ENCODE results near the gene PTAR1.

Gene PTAR1

GRCh38 chr9:69689991-69690538 is 69.7 kb downstream of the PTAR1 start:
- no peak overlapping the region for H3K27ac ChIP-seq
- TF ChIP-seq, protein P1, sequence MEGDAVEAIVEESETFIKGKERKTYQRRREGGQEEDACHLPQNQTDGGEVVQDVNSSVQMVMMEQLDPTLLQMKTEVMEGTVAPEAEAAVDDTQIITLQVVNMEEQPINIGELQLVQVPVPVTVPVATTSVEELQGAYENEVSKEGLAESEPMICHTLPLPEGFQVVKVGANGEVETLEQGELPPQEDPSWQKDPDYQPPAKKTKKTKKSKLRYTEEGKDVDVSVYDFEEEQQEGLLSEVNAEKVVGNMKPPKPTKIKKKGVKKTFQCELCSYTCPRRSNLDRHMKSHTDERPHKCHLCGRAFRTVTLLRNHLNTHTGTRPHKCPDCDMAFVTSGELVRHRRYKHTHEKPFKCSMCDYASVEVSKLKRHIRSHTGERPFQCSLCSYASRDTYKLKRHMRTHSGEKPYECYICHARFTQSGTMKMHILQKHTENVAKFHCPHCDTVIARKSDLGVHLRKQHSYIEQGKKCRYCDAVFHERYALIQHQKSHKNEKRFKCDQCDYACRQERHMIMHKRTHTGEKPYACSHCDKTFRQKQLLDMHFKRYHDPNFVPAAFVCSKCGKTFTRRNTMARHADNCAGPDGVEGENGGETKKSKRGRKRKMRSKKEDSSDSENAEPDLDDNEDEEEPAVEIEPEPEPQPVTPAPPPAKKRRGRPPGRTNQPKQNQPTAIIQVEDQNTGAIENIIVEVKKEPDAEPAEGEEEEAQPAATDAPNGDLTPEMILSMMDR (IDR thresholded peaks at IDR 0.05): no peak
- TF ChIP-seq ZFX (IDR thresholded peaks at IDR 0.05; ENCODE audit: borderline replicate concordance): no peak

DNA sequence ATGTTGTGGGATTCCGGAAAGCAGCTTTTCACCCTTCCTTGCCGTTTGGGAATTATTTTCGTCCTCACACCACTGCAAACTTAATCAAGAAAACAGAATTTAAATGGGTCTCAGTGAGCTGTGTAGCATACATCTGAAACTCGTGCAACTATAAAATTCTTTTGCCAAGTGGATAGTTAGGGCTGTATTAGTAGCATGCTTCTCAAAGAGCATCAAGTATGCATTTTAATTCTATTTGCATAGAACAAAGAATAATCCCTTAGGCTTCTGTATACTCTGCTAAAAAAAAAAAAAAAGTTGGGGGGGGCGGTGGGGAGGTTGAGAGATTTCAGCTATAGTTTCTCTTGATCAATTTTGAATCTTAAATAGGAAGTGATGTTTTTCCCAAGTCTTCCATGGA is 75.9 kb downstream of the PTAR1 start:
- no peak overlapping the region for H3K27ac ChIP-seq
- TF ChIP-seq, protein P1 (IDR thresholded peaks at IDR 0.05): no peak
- TF ChIP-seq ZFX (IDR thresholded peaks at IDR 0.05; ENCODE audit: borderline replicate concordance): no peak

- TF ChIP-seq, protein P1 (IDR thresholded peaks at IDR 0.05): no peak
- no peak for TF ChIP-seq ZFX (IDR thresholded peaks at IDR 0.05; ENCODE audit: borderline replicate concordance)
- H3K27ac ChIP-seq: no peak overlapping the region
Measured at GRCh38 chr9:69678843-69679538, 80.8 kb downstream of the PTAR1 start.

GRCh38 chr9:69677931-69678330 is 81.9 kb downstream of the PTAR1 start:
- H3K27ac ChIP-seq: no peak overlapping the region

DNA sequence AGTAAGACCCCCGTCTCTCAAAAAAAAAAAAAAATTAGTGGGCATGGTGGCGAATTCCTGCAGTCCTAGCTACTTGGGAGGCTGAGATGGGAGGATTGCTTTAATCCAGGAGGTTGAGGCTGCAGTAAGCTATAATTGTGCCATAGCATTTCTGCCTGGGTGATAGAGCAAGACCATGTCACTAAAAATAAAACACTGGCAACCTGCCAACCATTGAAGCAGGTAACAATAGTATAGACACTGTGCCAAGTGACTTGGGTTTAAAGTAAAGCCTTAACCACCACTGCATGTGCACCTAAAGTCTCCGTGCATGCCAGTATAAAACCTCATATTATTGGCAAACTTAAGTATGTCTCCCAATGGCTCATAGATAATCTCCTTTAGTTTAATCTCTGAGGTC is 84.2 kb downstream of the PTAR1 start:
- no peak for TF ChIP-seq ZFX (IDR thresholded peaks at IDR 0.05; ENCODE audit: borderline replicate concordance)
- TF ChIP-seq, protein P1 (IDR thresholded peaks at IDR 0.05): no peak
- H3K27ac ChIP-seq: no peak overlapping the region

More at GRCh38 chr9:69677931-69678330, 81.9 kb downstream of the PTAR1 start:
- TF ChIP-seq, protein P1 (IDR thresholded peaks at IDR 0.05): no peak
- TF ChIP-seq ZFX (IDR thresholded peaks at IDR 0.05; ENCODE audit: borderline replicate concordance): no peak

DNA sequence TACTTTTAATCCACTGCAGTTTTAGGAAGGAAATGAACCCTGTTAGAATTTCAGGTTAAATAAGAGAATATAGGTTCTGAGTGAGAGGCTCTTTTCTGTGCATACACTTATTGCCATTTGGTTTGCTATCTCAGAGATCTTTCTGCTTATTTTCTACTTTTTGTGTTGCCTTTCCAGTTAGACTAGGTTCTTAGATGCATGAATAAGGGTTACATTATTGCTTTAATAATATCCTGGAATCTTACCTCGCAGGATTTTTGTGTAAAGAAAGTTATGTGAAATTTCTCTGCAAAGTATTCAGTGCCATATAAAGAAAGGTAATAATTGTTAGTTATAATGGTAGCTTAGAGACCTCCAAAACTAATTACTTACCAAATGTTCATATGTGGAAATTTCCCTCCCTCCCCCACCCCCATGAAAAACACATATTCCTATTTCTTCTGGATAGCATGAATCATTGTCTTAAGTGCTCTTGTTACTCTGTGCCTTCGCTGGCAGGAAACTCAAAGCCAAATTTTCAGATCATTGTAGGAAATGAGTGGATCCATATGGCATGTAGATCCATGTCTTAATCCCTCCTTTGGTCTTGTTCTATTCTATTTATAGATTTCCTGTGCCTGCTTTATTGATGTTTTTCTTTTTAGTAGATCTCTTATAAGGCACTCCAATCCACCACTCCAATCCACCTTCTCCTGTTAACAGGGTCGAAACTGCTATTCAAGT is 84.9 kb downstream of the PTAR1 start:
- no peak overlapping the region for H3K27ac ChIP-seq
- TF ChIP-seq, protein P1 (IDR thresholded peaks at IDR 0.05): no peak
- TF ChIP-seq ZFX (IDR thresholded peaks at IDR 0.05; ENCODE audit: borderline replicate concordance): no peak
